Lower leg skin (tissue), 4 donors: ENCODE data around the gene SHROOM3. TPM values are rescaled to one million over a fixed set of nuclear protein-coding genes. Genes with fewer than 3 reads are reported as not detected.

Experiments
- DNase-seq, 2 donors: peaks; one replicate each; pipeline ENCODE4 v3.0.0-alpha.2; 2019; ENCODE audit warnings: low spot score in 2 of 2
- H3K4me3 ChIP-seq: fragments of 200-600 bp; sonication (generic); 2 replicates; pipeline ENCODE4 v1.5.1; 2017; ENCODE audit warnings: mild to moderate bottlenecking, low read depth; ENCODE audit not compliant: poor library complexity, severe bottlenecking
- CTCF ChIP-seq, 3 donors: fragments of 450-650 bp; IDR thresholded peaks; one replicate each; pipeline ENCODE4 v1.5.1; 2016; ENCODE audit warnings: antibody characterized with exemption in 3 of 3, mild to moderate bottlenecking in 3 of 3, moderate library complexity in 2 of 3
- POLR2A ChIP-seq, 2 donors: fragments of 450-650 bp; IDR thresholded peaks; one replicate each; pipeline ENCODE4 v1.6.1; 2016 to 2017; ENCODE audit warnings: antibody characterized with exemption in 2 of 2, mild to moderate bottlenecking in 1 of 2, moderate library complexity in 1 of 2
- WGBS, 2 donors: methylation state at CpG; one replicate each; pipeline ENCODE4 v1.1.5; 2018; 5-methylcytosine and 5-hydroxymethylcytosine counted together
- intact Hi-C: fragments of 100-400 bp; cut with DNase I; formaldehyde crosslinking; loops from one replicate; pipeline ENCODE4 v1.15.0; 2023; ENCODE audit warnings: low total_unique reads
- total RNA-seq, 4 donors: library from RNA; depleted of rRNA; stranded (reverse); fragments of >200 nt; gene quantifications; one replicate each; pipeline ENCODE4 v1.1.0, GENCODE V29; 2016

The SHROOM3 gene
- total RNA-seq, 4 donors from 2014 or later, result 37.7 to 88.8 (median 44.0) TPM

- TF ChIP-seq POLR2A (IDR thresholded peaks at IDR 0.05) (no peak), CTCF (IDR thresholded peaks at IDR 0.05) (no peak)
- WGBS, 2 donors, result 76 to 81% methylated on average over 1 of the region's 1 CpG
- no peak overlapping the region for H3K4me3 ChIP-seq
- no peak for DNase-seq
- intact Hi-C loops, result no loop called here
Measured at GRCh38 chr4:76744241-76744921, 309.4 kb downstream of the SHROOM3 start.

DNA sequence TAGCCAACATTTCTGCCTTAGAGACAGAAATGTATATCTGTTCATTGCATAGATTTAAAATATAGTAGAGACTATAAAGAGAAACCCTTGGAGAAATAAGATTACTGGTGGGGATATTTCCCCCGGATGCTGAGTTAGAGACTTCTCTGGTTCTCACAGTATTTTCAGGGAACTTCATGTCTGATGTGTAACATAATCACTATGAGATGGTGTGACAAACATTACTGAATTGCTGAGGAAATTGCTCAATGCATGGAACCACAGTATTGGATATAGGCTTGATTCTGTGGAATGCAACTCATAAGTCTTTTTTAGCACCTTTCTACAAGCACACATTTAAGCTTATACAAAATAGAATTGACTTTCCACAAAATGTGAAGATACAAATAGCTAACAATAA, 310.2 kb downstream of the SHROOM3 start:
- intact Hi-C loops, result no loop called here
- 89 to 90% methylated on average over 1 of the region's 1 CpG for WGBS, 2 donors
- no peak for DNase-seq
- TF ChIP-seq POLR2A (IDR thresholded peaks at IDR 0.05) (no peak), CTCF (IDR thresholded peaks at IDR 0.05) (no peak)
- H3K4me3 ChIP-seq, result no peak overlapping the region

DNA sequence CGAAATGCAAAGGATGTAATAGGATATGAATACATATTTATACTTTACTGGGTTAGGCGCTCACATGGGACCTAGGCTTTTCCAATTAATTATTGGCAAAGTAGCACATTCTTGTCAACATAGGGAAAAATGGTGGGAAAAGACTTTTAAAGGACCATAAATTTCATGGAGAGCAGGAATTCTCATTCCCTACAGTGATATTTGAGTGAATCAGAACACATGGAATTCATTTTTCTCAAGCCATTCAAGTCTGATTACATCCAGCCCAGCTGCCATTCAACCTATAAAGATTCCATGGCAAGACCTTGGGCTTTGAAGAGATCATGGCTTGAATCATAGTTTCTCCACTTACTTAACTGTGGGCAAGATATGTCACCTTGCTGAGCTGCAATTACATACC, 312.5 kb downstream of the SHROOM3 start:
- WGBS, 2 donors, result 66 to 84% methylated on average over 2 of the region's 2 CpGs
- H3K4me3 ChIP-seq, result no peak overlapping the region
- TF ChIP-seq POLR2A (IDR thresholded peaks at IDR 0.05), result no peak
- TF ChIP-seq CTCF (IDR thresholded peaks at IDR 0.05), result no peak
- no peak for DNase-seq
- intact Hi-C loops, result no loop called here

DNA sequence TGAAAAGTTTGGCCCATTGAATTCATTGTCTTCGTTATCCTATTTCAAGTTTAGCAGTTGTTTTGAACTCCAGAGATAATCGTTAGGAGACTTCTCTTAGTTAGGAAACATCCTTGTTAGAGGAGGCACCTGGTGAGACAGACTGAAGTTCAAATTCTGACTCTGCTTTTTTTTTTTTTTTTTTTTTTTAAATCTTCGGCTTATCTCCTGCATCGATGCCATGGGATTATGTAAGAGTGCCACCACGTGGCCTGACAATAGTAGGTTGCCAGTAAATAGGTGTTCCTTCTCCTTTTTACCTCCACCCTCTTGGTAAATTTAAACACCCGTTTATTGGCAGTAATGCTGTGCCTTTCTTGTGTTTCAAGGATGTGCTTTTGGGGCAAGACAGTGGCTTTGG, 313.6 kb downstream of the SHROOM3 start:
- WGBS, 2 donors, result 33 to 35% methylated on average over 6 of the region's 6 CpGs
- TF ChIP-seq CTCF (IDR thresholded peaks at IDR 0.05), result no peak
- no peak for TF ChIP-seq POLR2A (IDR thresholded peaks at IDR 0.05)
- DNase-seq, result no peak
- intact Hi-C loops, result no loop called here
- no peak overlapping the region for H3K4me3 ChIP-seq

- intact Hi-C loops, result no loop called here
- DNase-seq, result no peak
- no peak overlapping the region for H3K4me3 ChIP-seq
- TF ChIP-seq POLR2A (IDR thresholded peaks at IDR 0.05) (no peak), CTCF (IDR thresholded peaks at IDR 0.05) (no peak)
- 77 to 85% methylated on average over 4 of the region's 4 CpGs for WGBS, 2 donors
Measured at GRCh38 chr4:76749355-76749754, 314.3 kb downstream of the SHROOM3 start.

DNA sequence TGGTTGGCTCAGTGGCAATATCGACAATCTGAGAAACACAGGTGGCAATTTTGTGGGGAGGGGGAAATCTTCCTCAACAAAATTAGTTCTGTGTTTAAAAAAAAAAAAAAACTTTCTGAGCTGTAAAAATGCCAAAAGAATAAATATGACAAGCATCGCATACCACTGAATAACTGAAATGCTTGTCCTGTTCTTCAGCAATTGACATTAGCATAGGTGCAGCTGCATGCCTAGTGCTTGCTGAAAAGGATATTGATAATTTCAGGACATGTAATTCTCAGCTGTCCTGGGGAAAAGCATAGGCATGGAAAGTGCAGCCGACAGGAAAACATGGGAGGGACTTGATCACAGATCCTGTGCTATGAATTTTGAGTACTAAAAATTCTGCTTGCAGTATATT, 315.7 kb downstream of the SHROOM3 start:
- H3K4me3 ChIP-seq, result no peak overlapping the region
- DNase-seq, result no peak
- intact Hi-C loops, result no loop called here
- TF ChIP-seq CTCF (IDR thresholded peaks at IDR 0.05), result no peak
- no peak for TF ChIP-seq POLR2A (IDR thresholded peaks at IDR 0.05)
- 78 to 80% methylated on average over 3 of the region's 3 CpGs for WGBS, 2 donors
